Astrocyte (in vitro differentiated cells and primary cell): ENCODE measurements around the gene FBXW5.

Experiments used
- EZH2 ChIP-seq: IDR thresholded peaks from 2 replicates; pipeline ENCODE4 v1.6.1; 2012; ENCODE audit warnings: mild to moderate bottlenecking, low read length, inconsistent platforms; ENCODE audit not compliant: insufficient read depth
- TF ChIP-seq, protein P1 (sequence below): IDR thresholded peaks from 2 replicates; pipeline ENCODE4 v1.5.1; 2011; ENCODE audit warnings: low read depth, mild to moderate bottlenecking, inconsistent platforms, low read length, moderate library complexity; ENCODE audit not compliant: insufficient read depth

DNA sequence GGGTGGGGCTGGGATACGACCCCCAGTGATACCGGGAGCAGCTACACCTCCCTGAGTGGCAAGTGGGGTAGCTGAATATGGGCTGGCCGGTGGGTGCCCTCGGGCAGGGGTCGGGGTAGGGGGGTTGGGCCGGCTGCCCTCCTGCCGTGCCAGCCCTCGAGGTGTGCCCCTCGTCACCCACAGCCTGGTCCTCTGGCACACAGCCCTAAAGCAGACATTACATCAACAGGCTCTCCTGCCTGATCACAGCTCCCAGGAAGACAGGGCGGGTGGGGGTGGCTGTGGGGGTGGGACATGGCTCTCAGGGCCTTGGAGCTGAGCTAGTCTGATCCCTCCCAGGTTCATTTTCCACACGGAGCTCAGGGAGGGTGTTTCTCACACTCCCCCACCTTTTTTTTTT, 23.2 kb downstream of the FBXW5 start:
- no peak for TF ChIP-seq EZH2
- TF ChIP-seq, protein P1, sequence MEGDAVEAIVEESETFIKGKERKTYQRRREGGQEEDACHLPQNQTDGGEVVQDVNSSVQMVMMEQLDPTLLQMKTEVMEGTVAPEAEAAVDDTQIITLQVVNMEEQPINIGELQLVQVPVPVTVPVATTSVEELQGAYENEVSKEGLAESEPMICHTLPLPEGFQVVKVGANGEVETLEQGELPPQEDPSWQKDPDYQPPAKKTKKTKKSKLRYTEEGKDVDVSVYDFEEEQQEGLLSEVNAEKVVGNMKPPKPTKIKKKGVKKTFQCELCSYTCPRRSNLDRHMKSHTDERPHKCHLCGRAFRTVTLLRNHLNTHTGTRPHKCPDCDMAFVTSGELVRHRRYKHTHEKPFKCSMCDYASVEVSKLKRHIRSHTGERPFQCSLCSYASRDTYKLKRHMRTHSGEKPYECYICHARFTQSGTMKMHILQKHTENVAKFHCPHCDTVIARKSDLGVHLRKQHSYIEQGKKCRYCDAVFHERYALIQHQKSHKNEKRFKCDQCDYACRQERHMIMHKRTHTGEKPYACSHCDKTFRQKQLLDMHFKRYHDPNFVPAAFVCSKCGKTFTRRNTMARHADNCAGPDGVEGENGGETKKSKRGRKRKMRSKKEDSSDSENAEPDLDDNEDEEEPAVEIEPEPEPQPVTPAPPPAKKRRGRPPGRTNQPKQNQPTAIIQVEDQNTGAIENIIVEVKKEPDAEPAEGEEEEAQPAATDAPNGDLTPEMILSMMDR: no peak
